ENCODE data around the gene LOXL3. TPM values are rescaled to one million over a fixed set of nuclear protein-coding genes. Genes with fewer than 3 reads are reported as not detected.
A peak's percentile ranks its signal among the peaks of the same experiment; 100 is the strongest.

LOXL3 gene
- total and polyA plus RNA-seq, 2 of the 8 experiments (the other 6 are each of a cell fraction or from before 2014, with no cell fraction given): 22.4 to 27.2 TPM

DNA sequence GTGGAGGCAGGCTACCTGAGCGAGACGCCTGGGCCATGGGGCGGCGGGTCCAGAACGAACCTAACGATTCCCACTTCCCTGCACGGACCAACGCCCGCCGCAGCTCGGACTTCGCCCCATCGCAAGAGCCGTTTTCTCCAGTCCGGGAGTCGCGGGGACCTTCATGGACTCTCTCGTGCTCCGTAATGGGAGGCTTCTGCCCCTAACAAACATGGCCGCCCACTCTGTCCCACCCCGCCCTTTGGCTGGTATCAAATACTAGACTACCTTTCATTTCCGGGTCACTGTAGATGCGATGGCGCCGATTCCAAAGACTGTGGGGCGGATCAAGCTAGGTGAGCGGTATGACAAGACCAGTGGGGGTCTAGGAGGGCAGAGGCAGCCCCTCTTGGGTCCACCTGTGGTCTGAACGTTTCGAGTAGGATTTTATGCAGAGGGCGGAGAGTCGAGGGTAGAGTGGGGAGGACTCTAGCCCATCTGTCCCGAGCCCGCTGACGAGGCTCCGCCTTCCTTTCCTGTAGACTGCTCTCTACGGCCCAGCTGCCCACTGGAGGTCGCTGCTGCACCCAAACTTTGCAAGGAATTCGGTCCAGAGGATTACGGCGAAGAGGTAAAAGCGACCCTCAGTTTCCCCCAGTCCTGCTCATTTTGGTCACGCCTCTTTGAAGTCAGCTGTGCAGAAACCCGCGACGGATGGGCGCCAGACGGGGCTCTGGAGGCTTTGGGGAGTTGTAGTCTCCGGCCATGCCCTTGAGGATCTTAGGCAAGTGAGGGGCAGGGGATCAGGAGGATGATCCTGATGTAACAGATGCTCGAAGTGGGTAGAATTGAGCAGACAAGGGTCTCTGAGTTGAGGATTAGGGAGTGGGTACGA is 70.7 kb downstream of the LOXL3 start, which contains the start of the genes CCDC142 and TTC31 (continued):
- no peak for TF ChIP-seq ZNF274 (IDR thresholded peaks at IDR 0.05; ENCODE audit: borderline replicate concordance, extremely low read depth, low read length)
- no peak for TF ChIP-seq TCF12 (IDR thresholded peaks at IDR 0.05; ENCODE audit: low read depth, low read length)
- peak in 1 of 2 experiments; percentile 87; a peak in 2 of 4 replicates for TF ChIP-seq HDAC2 (IDR thresholded peaks at IDR 0.05; ENCODE audit: borderline replicate concordance in 1 of 2, low read depth in 2 of 2, low read length in 2 of 2)
- peak; percentile 75 for TF ChIP-seq TAF7 (optimal IDR thresholded peaks at IDR 0.05; ENCODE audit: borderline replicate concordance, low read depth, low read length)
- TF ChIP-seq SIN3A (conservative IDR thresholded peaks at IDR 0.05 in 1 of 2, IDR thresholded peaks at IDR 0.05 in 1 of 2; ENCODE audit: low read depth in 1 of 2, low read length in 2 of 2): peak; percentile 20 to 60; a peak in 1 of 4 replicates
- TF ChIP-seq NANOG (IDR thresholded peaks at IDR 0.05; ENCODE audit: insufficient read depth, low read depth, low read length, poor library complexity, severe bottlenecking): peak; percentile 96
- no peak for TF ChIP-seq SP2 (IDR thresholded peaks at IDR 0.05; ENCODE audit: low read length)
- peak; percentile 74 for TF ChIP-seq TAF1 (IDR thresholded peaks at IDR 0.05; ENCODE audit: low read depth, low read length)
- TF ChIP-seq, protein P1, sequence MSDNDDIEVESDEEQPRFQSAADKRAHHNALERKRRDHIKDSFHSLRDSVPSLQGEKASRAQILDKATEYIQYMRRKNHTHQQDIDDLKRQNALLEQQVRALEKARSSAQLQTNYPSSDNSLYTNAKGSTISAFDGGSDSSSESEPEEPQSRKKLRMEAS (IDR thresholded peaks at IDR 0.05): no peak; the same call in 1 of the 2 replicates
- 0 out of 2 replicates have a peak, but pooled peaks have one; percentile 63 for TF ChIP-seq SP4 (IDR thresholded peaks at IDR 0.05; ENCODE audit: low read length)
- TF ChIP-seq CBX8 (IDR thresholded peaks at IDR 0.05; ENCODE audit: borderline replicate concordance, low read depth, low read length): no peak
- peak; percentile 84 for TF ChIP-seq ASH2L (IDR thresholded peaks at IDR 0.05; ENCODE audit: low read length)
- TF ChIP-seq CHD2 (IDR thresholded peaks at IDR 0.05; ENCODE audit: low read length): peak; percentile 63
